K562 (cell line): ENCODE data around the gene RBMS1. TPM values are rescaled to one million over a fixed set of nuclear protein-coding genes. Genes with fewer than 3 reads are reported as not detected.

Experiments used
- ETV6 ChIP-seq, 3 experiments: fragments of 150-350 bp in 1 of 3; sonication (generic) in 1 of 3; formaldehyde crosslinking in 1 of 3; IDR thresholded peaks; 2 replicates each; pipeline versions ENCODE4 v1.6.1 to v1.8.0; 2014 to 2022; ENCODE audit warnings: borderline replicate concordance in 2 of 3, low read depth in 2 of 3, antibody characterized with exemption in 1 of 3, low read length in 1 of 3, mild to moderate bottlenecking in 1 of 3, missing genetic modification reagents in 1 of 3
- KLF10 ChIP-seq: fragments of 250-450 bp; sonication (Bioruptor Pico); IDR thresholded peaks from 2 replicates; pipeline ENCODE4 v1.6.1; 2021; ENCODE audit warnings: matching md5 sums
- TOE1 ChIP-seq, 2 experiments: fragments of 450-650 bp in 1 of 2; sonication (generic) in 1 of 2; formaldehyde crosslinking in 1 of 2; IDR thresholded peaks; 2 replicates each; pipeline versions ENCODE4 v1.7.1 to v1.8.0; 2016 to 2022; ENCODE audit warnings: borderline replicate concordance in 2 of 2, mild to moderate bottlenecking in 2 of 2, antibody characterized with exemption in 1 of 2, inconsistent platforms in 1 of 2, low read depth in 1 of 2, missing genetic modification reagents in 1 of 2, moderate library complexity in 1 of 2
- ZBTB1 ChIP-seq: sonication (generic); formaldehyde crosslinking; IDR thresholded peaks from 2 replicates; pipeline ENCODE4 v1.8.1; 2023; ENCODE audit warnings: missing genetic modification reagents, low read depth, mild to moderate bottlenecking, borderline replicate concordance
- polyA plus RNA-seq, 8 experiments: library from polyadenylated mRNA; depleted of rRNA in 4 of 8; stranded (reverse) in 5 of 8; unstranded in 3 of 8; fragments of >200 nt; fragmentation: Nextera tagmentation in 2 of 8; fragmentation: Illumina TruSeq in 1 of 8; extraction: Ambion mirVana in 2 of 8; extraction: Trizol in 1 of 8; gene quantifications; 2 replicates each; pipeline versions ENCODE4 v1.2.1 to v1.2.3, GENCODE V29; 2011 to 2014; ENCODE audit warnings: inconsistent platforms in 1 of 8, missing spikeins in 1 of 8
- total RNA-seq, 7 experiments: library from RNA; depleted of rRNA in 6 of 7; stranded (reverse); fragments of >200 nt in 6 of 7; fragmentation: Illumina TruSeq in 2 of 7; extraction: Trizol in 2 of 7; gene quantifications; 2 replicates each; pipeline versions ENCODE4 v1.2.1 to v1.2.3, GENCODE V29; 2011 to 2021; ENCODE audit warnings: low replicate concordance in 1 of 7
- TF ChIP-seq, protein P1 (sequence below): fragments of 450-650 bp; IDR thresholded peaks from 2 replicates; pipeline ENCODE4 v1.6.1; 2016; ENCODE audit warnings: low read depth
- TF ChIP-seq, protein P2 (sequence below): fragments of 200-400 bp; formaldehyde crosslinking; IDR thresholded peaks from 2 replicates; pipeline ENCODE4 v1.6.1; 2017; ENCODE audit warnings: mild to moderate bottlenecking, low read depth, low read length, moderate library complexity
- TF ChIP-seq, protein P3 (sequence below): fragments of 250-450 bp; sonication (Bioruptor Pico); IDR thresholded peaks from 2 replicates; pipeline ENCODE4 v1.5.0; 2021
- TF ChIP-seq, protein P4 (sequence below): sonication (generic); formaldehyde crosslinking; IDR thresholded peaks from 2 replicates; pipeline ENCODE4 v1.8.0; 2023; ENCODE audit warnings: mild to moderate bottlenecking, missing genetic modification reagents

RBMS1 gene
- total and polyA plus RNA-seq, 9 of the 15 experiments (the other 6 are each of a cell fraction or from before 2014, with no cell fraction given) = 0.04 to 0.31 (median 0.09) TPM; not detected in 6

DNA sequence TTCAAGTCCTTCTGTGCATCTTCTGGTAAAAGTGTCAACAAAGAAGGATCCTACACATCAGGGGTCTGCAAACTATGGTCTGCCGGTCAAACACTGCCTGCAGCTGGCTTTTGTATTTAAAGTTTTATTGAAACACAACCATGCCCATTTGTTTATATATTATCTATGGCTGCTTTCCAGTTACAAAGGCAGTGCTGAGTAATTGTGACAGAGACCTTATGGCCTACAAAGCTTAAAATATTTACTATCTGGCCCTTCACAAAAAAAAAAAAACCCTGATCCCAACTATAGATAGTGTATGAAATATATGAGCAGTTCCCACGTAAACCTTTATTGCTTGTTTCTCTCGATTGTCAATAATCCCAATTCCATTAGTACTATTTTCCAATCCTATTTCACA, 101.4 kb downstream of the RBMS1 start (continued):
- TF ChIP-seq, protein P1, sequence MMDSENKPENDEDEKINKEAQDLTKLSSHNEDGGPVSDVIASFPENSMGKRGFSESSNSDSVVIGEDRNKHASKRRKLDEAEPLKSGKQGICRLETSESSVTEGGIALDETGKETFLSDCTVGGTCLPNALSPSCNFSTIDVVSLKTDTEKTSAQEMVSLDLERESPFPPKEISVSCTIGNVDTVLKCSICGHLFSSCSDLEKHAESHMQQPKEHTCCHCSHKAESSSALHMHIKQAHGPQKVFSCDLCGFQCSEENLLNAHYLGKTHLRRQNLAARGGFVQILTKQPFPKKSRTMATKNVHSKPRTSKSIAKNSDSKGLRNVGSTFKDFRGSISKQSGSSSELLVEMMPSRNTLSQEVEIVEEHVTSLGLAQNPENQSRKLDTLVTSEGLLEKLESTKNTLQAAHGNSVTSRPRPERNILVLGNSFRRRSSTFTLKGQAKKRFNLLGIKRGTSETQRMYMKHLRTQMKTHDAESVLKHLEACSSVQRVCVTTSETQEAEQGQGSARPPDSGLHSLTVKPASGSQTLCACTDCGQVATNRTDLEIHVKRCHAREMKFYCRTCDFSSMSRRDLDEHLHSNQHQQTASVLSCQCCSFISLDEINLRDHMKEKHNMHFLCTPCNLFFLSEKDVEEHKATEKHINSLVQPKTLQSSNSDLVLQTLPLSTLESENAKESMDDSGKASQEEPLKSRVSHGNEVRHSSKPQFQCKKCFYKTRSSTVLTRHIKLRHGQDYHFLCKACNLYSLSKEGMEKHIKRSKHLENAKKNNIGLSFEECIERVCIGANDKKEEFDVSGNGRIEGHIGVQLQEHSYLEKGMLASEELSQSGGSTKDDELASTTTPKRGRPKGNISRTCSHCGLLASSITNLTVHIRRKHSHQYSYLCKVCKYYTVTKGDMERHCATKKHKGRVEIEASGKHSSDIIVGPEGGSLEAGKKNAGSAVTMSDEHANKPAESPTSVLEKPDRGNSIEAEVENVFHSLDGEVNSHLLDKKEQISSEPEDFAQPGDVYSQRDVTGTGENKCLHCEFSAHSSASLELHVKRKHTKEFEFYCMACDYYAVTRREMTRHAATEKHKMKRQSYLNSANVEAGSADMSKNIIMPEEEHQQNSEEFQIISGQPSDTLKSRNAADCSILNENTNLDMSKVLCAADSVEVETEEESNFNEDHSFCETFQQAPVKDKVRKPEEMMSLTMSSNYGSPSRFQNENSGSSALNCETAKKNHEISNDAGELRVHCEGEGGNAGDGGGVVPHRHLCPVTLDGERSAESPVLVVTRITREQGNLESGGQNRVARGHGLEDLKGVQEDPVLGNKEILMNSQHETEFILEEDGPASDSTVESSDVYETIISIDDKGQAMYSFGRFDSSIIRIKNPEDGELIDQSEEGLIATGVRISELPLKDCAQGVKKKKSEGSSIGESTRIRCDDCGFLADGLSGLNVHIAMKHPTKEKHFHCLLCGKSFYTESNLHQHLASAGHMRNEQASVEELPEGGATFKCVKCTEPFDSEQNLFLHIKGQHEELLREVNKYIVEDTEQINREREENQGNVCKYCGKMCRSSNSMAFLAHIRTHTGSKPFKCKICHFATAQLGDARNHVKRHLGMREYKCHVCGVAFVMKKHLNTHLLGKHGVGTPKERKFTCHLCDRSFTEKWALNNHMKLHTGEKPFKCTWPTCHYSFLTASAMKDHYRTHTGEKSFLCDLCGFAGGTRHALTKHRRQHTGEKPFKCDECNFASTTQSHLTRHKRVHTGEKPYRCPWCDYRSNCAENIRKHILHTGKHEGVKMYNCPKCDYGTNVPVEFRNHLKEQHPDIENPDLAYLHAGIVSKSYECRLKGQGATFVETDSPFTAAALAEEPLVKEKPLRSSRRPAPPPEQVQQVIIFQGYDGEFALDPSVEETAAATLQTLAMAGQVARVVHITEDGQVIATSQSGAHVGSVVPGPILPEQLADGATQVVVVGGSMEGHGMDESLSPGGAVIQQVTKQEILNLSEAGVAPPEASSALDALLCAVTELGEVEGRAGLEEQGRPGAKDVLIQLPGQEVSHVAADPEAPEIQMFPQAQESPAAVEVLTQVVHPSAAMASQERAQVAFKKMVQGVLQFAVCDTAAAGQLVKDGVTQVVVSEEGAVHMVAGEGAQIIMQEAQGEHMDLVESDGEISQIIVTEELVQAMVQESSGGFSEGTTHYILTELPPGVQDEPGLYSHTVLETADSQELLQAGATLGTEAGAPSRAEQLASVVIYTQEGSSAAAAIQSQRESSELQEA = no peak
- TF ChIP-seq, protein P2, sequence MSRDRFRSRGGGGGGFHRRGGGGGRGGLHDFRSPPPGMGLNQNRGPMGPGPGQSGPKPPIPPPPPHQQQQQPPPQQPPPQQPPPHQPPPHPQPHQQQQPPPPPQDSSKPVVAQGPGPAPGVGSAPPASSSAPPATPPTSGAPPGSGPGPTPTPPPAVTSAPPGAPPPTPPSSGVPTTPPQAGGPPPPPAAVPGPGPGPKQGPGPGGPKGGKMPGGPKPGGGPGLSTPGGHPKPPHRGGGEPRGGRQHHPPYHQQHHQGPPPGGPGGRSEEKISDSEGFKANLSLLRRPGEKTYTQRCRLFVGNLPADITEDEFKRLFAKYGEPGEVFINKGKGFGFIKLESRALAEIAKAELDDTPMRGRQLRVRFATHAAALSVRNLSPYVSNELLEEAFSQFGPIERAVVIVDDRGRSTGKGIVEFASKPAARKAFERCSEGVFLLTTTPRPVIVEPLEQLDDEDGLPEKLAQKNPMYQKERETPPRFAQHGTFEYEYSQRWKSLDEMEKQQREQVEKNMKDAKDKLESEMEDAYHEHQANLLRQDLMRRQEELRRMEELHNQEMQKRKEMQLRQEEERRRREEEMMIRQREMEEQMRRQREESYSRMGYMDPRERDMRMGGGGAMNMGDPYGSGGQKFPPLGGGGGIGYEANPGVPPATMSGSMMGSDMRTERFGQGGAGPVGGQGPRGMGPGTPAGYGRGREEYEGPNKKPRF = no peak
- TF ChIP-seq KLF10 (CRISPR knock-in tag) = no peak
- no peak for TF ChIP-seq ETV6 (IDR thresholded peaks at IDR 0.05; ENCODE audit: borderline replicate concordance in 1 of 2, low read depth in 2 of 2, low read length in 1 of 2)
- TF ChIP-seq ETV6 (CRISPR knock-in tag; IDR thresholded peaks at IDR 0.05; ENCODE audit: borderline replicate concordance) = no peak
- no peak for TF ChIP-seq ZBTB1 (CRISPR knock-in tag)
- TF ChIP-seq TOE1 (IDR thresholded peaks at IDR 0.05; ENCODE audit: borderline replicate concordance) = no peak
- TF ChIP-seq TOE1 (CRISPR knock-in tag; IDR thresholded peaks at IDR 0.05; ENCODE audit: borderline replicate concordance, low read depth) = no peak
- TF ChIP-seq, protein P3, sequence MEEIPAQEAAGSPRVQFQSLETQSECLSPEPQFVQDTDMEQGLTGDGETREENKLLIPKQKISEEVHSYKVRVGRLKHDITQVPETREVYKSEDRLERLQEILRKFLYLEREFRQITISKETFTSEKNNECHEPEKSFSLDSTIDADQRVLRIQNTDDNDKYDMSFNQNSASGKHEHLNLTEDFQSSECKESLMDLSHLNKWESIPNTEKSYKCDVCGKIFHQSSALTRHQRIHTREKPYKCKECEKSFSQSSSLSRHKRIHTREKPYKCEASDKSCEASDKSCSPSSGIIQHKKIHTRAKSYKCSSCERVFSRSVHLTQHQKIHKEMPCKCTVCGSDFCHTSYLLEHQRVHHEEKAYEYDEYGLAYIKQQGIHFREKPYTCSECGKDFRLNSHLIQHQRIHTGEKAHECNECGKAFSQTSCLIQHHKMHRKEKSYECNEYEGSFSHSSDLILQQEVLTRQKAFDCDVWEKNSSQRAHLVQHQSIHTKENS (CRISPR knock-in tag) = no peak
- TF ChIP-seq, protein P4, sequence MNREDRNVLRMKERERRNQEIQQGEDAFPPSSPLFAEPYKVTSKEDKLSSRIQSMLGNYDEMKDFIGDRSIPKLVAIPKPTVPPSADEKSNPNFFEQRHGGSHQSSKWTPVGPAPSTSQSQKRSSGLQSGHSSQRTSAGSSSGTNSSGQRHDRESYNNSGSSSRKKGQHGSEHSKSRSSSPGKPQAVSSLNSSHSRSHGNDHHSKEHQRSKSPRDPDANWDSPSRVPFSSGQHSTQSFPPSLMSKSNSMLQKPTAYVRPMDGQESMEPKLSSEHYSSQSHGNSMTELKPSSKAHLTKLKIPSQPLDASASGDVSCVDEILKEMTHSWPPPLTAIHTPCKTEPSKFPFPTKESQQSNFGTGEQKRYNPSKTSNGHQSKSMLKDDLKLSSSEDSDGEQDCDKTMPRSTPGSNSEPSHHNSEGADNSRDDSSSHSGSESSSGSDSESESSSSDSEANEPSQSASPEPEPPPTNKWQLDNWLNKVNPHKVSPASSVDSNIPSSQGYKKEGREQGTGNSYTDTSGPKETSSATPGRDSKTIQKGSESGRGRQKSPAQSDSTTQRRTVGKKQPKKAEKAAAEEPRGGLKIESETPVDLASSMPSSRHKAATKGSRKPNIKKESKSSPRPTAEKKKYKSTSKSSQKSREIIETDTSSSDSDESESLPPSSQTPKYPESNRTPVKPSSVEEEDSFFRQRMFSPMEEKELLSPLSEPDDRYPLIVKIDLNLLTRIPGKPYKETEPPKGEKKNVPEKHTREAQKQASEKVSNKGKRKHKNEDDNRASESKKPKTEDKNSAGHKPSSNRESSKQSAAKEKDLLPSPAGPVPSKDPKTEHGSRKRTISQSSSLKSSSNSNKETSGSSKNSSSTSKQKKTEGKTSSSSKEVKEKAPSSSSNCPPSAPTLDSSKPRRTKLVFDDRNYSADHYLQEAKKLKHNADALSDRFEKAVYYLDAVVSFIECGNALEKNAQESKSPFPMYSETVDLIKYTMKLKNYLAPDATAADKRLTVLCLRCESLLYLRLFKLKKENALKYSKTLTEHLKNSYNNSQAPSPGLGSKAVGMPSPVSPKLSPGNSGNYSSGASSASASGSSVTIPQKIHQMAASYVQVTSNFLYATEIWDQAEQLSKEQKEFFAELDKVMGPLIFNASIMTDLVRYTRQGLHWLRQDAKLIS (CRISPR knock-in tag) = no peak
